ENCODE results near the gene SPRR1A. TPM values are rescaled to one million over a fixed set of nuclear protein-coding genes. Genes with fewer than 3 reads are reported as not detected.

The SPRR1A gene
- total and polyA plus RNA-seq, 8 donors, result not detected

- intact Hi-C loops (cut with DNase I), result no loop called here
These were observed 37.1 kb upstream of the SPRR1A start, which contains the start of gene SPRR5 for GRCh38 chr1:152946651-152947256. Gene SPRR5, plus strand, starts transcription at chr1:152947206. Its CDS starts 1,349 bp downstream, at chr1:152948555.

GRCh38 chr1:152951711-152952110 lies 32.2 kb upstream of the SPRR1A start:
- no peaks in the 10 kb centered on the region for H3K27me3 ChIP-seq
- no peaks in the 10 kb centered on the region for H3K36me3 ChIP-seq
- intact Hi-C loops (cut with DNase I), result no loop called here
- H3K4me3 ChIP-seq, result no peak overlapping the region
- H3K27ac ChIP-seq, result no peak overlapping the region
- H3K9me3 ChIP-seq, result no peaks in the 10 kb centered on the region
- no peaks in the 10 kb centered on the region for H3K4me1 ChIP-seq
- TF ChIP-seq CTCF (IDR thresholded peaks at IDR 0.05), result no peak
- no peak for DNase-seq
- no peak for ATAC-seq

More at GRCh38 chr1:152946651-152947256, 37.1 kb upstream of the SPRR1A start, which contains the start of gene SPRR5:
- Histone ChIP-seq H3K9me3 (no peaks in the 10 kb centered on the region), H3K4me3 (no peak within 1 kb of the TSS), H3K4me1 (no peaks in the 10 kb centered on the region), H3K27ac (no peak within 1 kb of the TSS), H3K36me3 (no peaks in the 10 kb centered on the region), H3K27me3 (no peaks in the 10 kb centered on the region)
- DNase-seq (no peak), ATAC-seq (no peak)
- TF ChIP-seq CTCF (IDR thresholded peaks at IDR 0.05), result no peak

DNA sequence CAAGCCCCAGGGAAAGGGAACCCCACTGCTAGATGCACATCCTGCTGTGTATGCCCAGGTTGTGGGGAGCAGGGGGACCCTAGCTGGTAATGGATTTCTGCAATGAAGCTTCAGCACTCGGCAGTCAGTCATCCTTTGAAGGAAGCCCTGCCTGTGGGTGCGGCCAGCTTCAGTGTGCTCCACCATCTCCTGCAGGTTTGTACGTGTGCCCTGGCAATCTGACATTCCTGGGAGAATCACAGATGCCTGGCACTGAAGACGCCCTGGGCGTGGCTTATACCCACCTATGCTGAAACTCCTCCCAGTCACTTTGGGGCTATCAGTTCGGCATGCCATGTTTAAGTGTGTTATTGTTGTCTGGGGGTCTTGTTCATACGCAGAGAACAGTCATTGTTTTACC lies 30.1 kb upstream of the SPRR1A start:
- no peak for ATAC-seq
- Histone ChIP-seq H3K27ac (no peak overlapping the region), H3K36me3 (no peaks in the 10 kb centered on the region), H3K27me3 (no peaks in the 10 kb centered on the region), H3K4me1 (no peaks in the 10 kb centered on the region), H3K9me3 (no peaks in the 10 kb centered on the region), H3K4me3 (no peak overlapping the region)
- intact Hi-C loops (cut with DNase I), result no loop called here
- DNase-seq, result no peak
- TF ChIP-seq CTCF (IDR thresholded peaks at IDR 0.05), result no peak

- H3K4me3 ChIP-seq, result no peak overlapping the region
- no peaks in the 10 kb centered on the region for H3K36me3 ChIP-seq
- no peak for TF ChIP-seq CTCF (IDR thresholded peaks at IDR 0.05)
- no peak for DNase-seq
- H3K9me3 ChIP-seq, result no peaks in the 10 kb centered on the region
- intact Hi-C loops (cut with DNase I), result no loop called here
- no peaks in the 10 kb centered on the region for H3K27me3 ChIP-seq
- H3K27ac ChIP-seq, result no peak overlapping the region
- ATAC-seq, result no peak
- H3K4me1 ChIP-seq, result no peaks in the 10 kb centered on the region
These were observed 29.4 kb upstream of the SPRR1A start for GRCh38 chr1:152954436-152954835.

GRCh38 chr1:152957561-152957960 lies 26.3 kb upstream of the SPRR1A start:
- Histone ChIP-seq H3K27ac (no peak overlapping the region), H3K9me3 (no peaks in the 10 kb centered on the region), H3K36me3 (no peaks in the 10 kb centered on the region), H3K4me3 (no peak overlapping the region), H3K4me1 (no peaks in the 10 kb centered on the region), H3K27me3 (peaks cover 0 to 5% of the 10 kb centered on the region in 2 donors)
- ATAC-seq (no peak), DNase-seq (no peak)
- intact Hi-C loops (cut with DNase I), result no loop called here
- TF ChIP-seq CTCF (IDR thresholded peaks at IDR 0.05), result no peak

Data from left lung (tissue), 10 donors.